GM19025 (cell line): ENCODE data around the gene ISLR2.

Experiments
- ATAC-seq: cut with Tn5 transposase; IDR thresholded peaks from one replicate; pipeline ENCODE4 v1.9.1; 2021; ENCODE audit warnings: mild to moderate bottlenecking, low read depth, moderate library complexity; ENCODE audit not compliant: unreplicated experiment

The ISLR2 gene

DNA sequence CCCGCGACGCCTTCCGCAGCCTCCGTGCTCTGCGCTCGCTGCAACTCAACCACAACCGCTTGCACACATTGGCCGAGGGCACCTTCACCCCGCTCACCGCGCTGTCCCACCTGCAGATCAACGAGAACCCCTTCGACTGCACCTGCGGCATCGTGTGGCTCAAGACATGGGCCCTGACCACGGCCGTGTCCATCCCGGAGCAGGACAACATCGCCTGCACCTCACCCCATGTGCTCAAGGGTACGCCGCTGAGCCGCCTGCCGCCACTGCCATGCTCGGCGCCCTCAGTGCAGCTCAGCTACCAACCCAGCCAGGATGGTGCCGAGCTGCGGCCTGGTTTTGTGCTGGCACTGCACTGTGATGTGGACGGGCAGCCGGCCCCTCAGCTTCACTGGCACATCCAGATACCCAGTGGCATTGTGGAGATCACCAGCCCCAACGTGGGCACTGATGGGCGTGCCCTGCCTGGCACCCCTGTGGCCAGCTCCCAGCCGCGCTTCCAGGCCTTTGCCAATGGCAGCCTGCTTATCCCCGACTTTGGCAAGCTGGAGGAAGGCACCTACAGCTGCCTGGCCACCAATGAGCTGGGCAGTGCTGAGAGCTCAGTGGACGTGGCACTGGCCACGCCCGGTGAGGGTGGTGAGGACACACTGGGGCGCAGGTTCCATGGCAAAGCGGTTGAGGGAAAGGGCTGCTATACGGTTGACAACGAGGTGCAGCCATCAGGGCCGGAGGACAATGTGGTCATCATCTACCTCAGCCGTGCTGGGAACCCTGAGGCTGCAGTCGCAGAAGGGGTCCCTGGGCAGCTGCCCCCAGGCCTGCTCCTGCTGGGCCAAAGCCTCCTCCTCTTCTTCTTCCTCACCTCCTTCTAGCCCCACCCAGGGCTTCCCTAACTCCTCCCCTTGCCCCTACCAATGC lies 45.1 kb downstream of the ISLR2 start:
- ATAC-seq, result no peak

GRCh38 chr15:74176262-74177214 lies 46.2 kb downstream of the ISLR2 start:
- ATAC-seq, result no peak

GRCh38 chr15:74178326-74179100 lies 48.1 kb downstream of the ISLR2 start:
- ATAC-seq, result no peak

- ATAC-seq, result no peak
Observed at GRCh38 chr15:74179101-74179841, 48.9 kb downstream of the ISLR2 start.

DNA sequence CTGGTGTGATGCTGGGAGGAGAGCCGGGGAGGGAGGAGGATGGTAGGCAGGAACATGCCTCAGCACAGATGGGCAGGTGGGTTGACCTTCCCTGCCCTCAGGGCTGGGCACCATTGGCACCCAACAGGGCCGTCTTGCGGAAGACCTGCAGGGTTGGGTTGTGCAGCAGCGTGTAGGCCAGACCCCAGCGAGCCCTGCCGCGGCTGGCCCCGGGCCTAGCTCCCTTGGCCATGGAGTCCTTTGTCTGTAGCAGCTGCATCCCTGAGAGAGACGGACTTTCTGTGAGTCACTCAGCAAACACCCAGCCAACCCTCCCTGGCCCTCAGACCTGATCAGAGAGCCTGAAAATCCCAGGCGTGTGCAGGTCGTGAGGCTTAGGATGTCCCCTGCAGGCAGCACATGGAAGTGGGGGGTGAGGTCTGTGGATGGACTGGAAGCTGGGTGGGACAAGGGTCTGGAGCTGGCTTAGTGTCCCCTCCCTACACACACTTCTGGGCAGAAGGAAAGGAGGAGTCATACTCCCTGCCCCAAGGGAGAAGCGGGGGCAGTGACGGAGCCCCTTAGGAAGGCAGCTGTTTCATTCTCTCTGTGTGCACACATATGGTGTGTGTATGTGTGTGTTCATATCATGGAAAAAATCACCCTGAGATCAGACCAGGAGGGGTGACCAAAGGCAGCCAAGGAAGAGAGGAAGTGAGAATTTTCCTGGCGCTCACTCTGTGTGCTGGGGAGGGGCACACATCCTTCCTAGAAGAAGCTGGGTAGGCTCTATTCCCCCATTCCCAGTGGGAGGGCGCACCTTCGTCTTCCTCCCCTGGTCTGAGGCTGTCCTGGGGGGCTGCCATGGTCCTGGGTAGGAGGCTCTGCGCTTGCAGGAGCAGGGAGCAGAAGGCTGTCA lies 49.8 kb downstream of the ISLR2 start:
- ATAC-seq, result no peak

- no peak for ATAC-seq
Observed at GRCh38 chr15:74180881-74181602, 50.7 kb downstream of the ISLR2 start.

DNA sequence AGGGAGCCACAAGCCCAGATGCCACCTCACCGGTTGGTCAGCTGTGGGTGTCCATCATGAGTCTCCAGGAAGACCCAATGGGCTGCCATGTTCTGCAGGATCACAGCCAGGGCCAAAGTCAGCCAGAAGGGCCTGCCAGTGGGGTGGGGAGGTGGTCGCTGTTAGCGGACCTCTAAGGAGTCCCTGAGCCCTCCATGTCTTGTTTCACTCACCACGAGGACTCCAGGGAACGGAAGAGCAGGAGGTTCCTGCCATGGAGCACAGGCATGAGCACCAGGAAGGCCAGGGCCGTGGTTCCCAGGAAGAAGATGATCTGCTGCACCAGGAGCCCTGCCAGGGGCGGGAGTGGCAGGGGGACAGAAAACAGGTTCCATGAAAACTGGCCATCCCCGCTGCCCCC lies 51.7 kb downstream of the ISLR2 start:
- no peak for ATAC-seq

DNA sequence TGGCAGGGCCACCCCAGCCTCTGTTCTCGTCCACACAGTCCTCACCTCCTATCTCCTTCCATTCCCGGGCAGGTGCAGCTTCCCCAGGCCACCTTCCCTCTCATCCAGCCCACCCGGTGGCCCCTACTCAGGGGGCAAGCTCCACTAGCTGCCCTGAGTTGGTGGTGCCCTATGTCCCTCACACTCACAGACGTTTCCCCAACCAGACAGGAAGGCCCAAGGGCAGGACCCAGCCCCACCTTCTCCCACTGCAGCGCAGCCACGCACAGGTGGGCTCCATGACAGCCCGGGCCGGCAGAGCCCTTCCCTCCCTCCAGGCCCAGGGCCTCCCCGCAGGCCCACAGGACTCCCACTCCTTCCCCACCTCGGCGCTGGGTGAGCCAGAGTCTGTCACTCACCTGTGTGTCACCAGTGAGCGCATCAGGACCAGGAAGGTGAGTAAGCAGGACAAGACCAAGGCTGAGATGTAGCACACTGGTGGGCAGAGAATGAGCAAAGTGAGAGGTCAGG lies 54.3 kb downstream of the ISLR2 start:
- no peak for ATAC-seq

GRCh38 chr15:74185710-74186348 lies 55.4 kb downstream of the ISLR2 start:
- no peak for ATAC-seq
